GM06990 (cell line): ENCODE data around the gene ATE1.

Source experiments
- DNase-seq: peaks from one replicate; pipeline ENCODE4 v3.0.0-alpha.2; 2011; ENCODE audit not compliant: insufficient read length; ENCODE audit errors: extremely low read depth
- H3K27me3 ChIP-seq: replicated peaks from 2 replicates; pipeline ENCODE4 v1.6.0; 2011; ENCODE audit warnings: low read length; ENCODE audit not compliant: control insufficient read depth, insufficient read depth
- H3K36me3 ChIP-seq: 2 replicates; pipeline ENCODE4 v1.5.1; 2011; ENCODE audit warnings: low read length; ENCODE audit not compliant: control insufficient read depth, insufficient read depth
- H3K4me3 ChIP-seq: replicated peaks from 2 replicates; pipeline ENCODE4 v1.5.1; 2011; ENCODE audit warnings: low read depth, mild to moderate bottlenecking, control low read depth, low read length
- CTCF ChIP-seq: IDR thresholded peaks from 2 replicates; pipeline ENCODE4 v1.5.1; 2011; ENCODE audit warnings: low read length, control low read depth, mild to moderate bottlenecking, inconsistent platforms; ENCODE audit not compliant: insufficient read depth, poor library complexity, severe bottlenecking

The ATE1 gene

GRCh38 chr10:121710971-121711370, 216.9 kb downstream of the ATE1 start:
- Histone ChIP-seq H3K4me3 (no peak overlapping the region), H3K27me3 (peaks cover 2% of the 10 kb centered on the region), H3K36me3 (no peaks in the 10 kb centered on the region)
- TF ChIP-seq CTCF = no peak
- no peak for DNase-seq

- Histone ChIP-seq H3K36me3 (no peaks in the 10 kb centered on the region), H3K27me3 (peaks cover 2% of the 10 kb centered on the region), H3K4me3 (no peak overlapping the region)
- TF ChIP-seq CTCF = no peak
- DNase-seq = no peak
These were observed 217.6 kb downstream of the ATE1 start for GRCh38 chr10:121710207-121710606.

GRCh38 chr10:121709675-121710073, 218.2 kb downstream of the ATE1 start:
- H3K4me3 ChIP-seq = no peak overlapping the region
- H3K27me3 ChIP-seq = peaks cover 2% of the 10 kb centered on the region
- DNase-seq = no peak
- TF ChIP-seq CTCF = no peak
- no peaks in the 10 kb centered on the region for H3K36me3 ChIP-seq

- DNase-seq = no peak
- peaks cover 2% of the 10 kb centered on the region for H3K27me3 ChIP-seq
- no peaks in the 10 kb centered on the region for H3K36me3 ChIP-seq
- H3K4me3 ChIP-seq = no peak overlapping the region
- no peak for TF ChIP-seq CTCF
These were observed 218.8 kb downstream of the ATE1 start for GRCh38 chr10:121708728-121709674.

GRCh38 chr10:121702351-121703320, 225.2 kb downstream of the ATE1 start:
- TF ChIP-seq CTCF = no peak
- DNase-seq = no peak
- Histone ChIP-seq H3K4me3 (no peak overlapping the region), H3K27me3 (no peaks in the 10 kb centered on the region; the same call in 1 of the 2 replicates), H3K36me3 (no peaks in the 10 kb centered on the region)
